SK-N-MC (cell line): ENCODE measurements around the gene PDZRN3.

Source experiments
- DNase-seq: peaks from one replicate; pipeline ENCODE4 v3.0.0-alpha.2; 2011; ENCODE audit warnings: low read depth, low spot score
- H3K27ac ChIP-seq: fragments of 200-600 bp; sonication (generic); 2 replicates; pipeline ENCODE4 v1.5.1; 2016; ENCODE audit warnings: mixed run types
- H3K36me3 ChIP-seq: fragments of 200-600 bp; sonication (generic); 2 replicates; pipeline ENCODE4 v1.6.1; 2017; ENCODE audit warnings: antibody characterized with exemption, low read length, mixed read lengths; ENCODE audit not compliant: insufficient read depth
- H3K4me3 ChIP-seq: fragments of 200-600 bp; sonication (generic); 2 replicates; pipeline ENCODE4 v1.5.1; 2016
- H3K9ac ChIP-seq: fragments of 200-600 bp; sonication (generic); 2 replicates; pipeline ENCODE4 v1.8.0; 2017; ENCODE audit warnings: mixed run types, mixed read lengths; ENCODE audit not compliant: insufficient read length
- H3K9me3 ChIP-seq: fragments of 200-600 bp; sonication (generic); 2 replicates; pipeline ENCODE4 v1.6.1; 2017; ENCODE audit warnings: low read depth, mild to moderate bottlenecking, antibody characterized with exemption, low read length, moderate library complexity, mixed read lengths
- EZH2 ChIP-seq: fragments of 200-600 bp; sonication (generic); IDR thresholded peaks from one replicate; pipeline ENCODE4 v1.6.1; 2017; ENCODE audit warnings: antibody characterized with exemption
- FOXP2 ChIP-seq: optimal IDR thresholded peaks from 2 replicates; pipeline ENCODE3; 2011; ENCODE audit warnings: mild to moderate bottlenecking, moderate library complexity; ENCODE audit not compliant: insufficient read depth; ENCODE audit errors: extremely low read length, control extremely low read depth
- POLR2AphosphoS5 ChIP-seq: IDR thresholded peaks from 2 replicates; pipeline ENCODE4 v1.6.1; 2012; ENCODE audit warnings: mild to moderate bottlenecking, low read depth, low read length, borderline replicate concordance

Gene PDZRN3

DNA sequence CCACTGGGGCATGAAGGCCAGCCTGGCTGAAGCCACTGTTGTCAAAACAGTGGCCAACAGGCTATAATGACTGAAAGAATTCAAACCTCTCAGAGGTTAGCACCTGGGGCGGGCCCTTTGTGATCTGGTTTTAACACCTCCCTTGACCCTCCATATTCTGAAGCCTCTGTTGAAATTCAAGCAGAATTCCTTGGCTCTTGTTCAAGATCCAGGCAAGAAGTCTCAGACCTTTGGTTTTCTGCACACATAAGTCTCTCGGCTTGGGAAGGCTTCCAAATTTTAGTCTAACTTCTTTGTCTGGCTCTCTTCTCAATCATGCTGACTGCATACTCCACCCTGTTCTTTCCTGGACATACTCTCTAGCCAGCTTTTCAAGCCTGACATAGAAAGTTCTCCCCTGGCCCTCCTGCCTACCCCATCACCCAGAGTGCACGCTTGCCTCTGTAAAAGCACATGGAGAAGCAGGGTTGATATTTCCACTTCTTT, 144.5 kb downstream of the PDZRN3 start:
- TF ChIP-seq FOXP2 (no peak), POLR2AphosphoS5 (no peak), EZH2 (no peak)
- Histone ChIP-seq H3K36me3 (no peaks in the 10 kb centered on the region), H3K9ac (no peak overlapping the region), H3K27ac (no peak overlapping the region), H3K4me3 (no peak overlapping the region), H3K9me3 (no peaks in the 10 kb centered on the region)
- no peak for DNase-seq

- no peaks in the 10 kb centered on the region for H3K9me3 ChIP-seq
These were observed 145.4 kb downstream of the PDZRN3 start for GRCh38 chr3:73479325-73479724.

DNA sequence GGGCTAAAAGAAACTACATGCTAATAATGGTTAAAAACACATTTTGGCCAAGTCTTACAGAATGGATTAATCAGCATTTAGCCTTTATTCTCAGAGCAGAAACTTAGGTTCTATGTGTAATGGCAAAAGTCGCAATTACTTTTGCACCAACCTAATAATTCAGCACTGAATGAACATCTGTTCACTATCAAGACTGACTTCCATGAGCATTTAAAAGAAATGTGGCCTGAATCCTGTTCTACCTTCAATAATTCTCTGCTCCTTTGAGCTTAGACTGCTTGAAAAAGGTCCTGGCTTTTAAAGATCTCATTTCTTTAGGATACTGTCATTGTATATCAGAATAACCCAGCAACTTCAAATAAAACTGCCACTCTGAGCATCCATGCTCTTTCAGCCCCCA, 145.9 kb downstream of the PDZRN3 start:
- Histone ChIP-seq H3K27ac (no peak overlapping the region), H3K9ac (no peak overlapping the region), H3K36me3 (no peaks in the 10 kb centered on the region), H3K4me3 (no peak overlapping the region), H3K9me3 (no peaks in the 10 kb centered on the region)
- no peak for TF ChIP-seq POLR2AphosphoS5
- no peak for TF ChIP-seq FOXP2
- TF ChIP-seq EZH2: no peak
- no peak for DNase-seq

More at GRCh38 chr3:73479325-73479724, 145.4 kb downstream of the PDZRN3 start:
- TF ChIP-seq POLR2AphosphoS5 (no peak), FOXP2 (no peak), EZH2 (no peak)
- no peaks in the 10 kb centered on the region for H3K36me3 ChIP-seq
- no peak for DNase-seq
- H3K4me3 ChIP-seq: no peak overlapping the region
- no peak overlapping the region for H3K9ac ChIP-seq
- H3K27ac ChIP-seq: no peak overlapping the region

- no peak overlapping the region for H3K4me3 ChIP-seq
- no peak overlapping the region for H3K27ac ChIP-seq
- DNase-seq: no peak
- H3K9ac ChIP-seq: no peak overlapping the region
- H3K9me3 ChIP-seq: no peaks in the 10 kb centered on the region
- TF ChIP-seq POLR2AphosphoS5 (no peak), FOXP2 (no peak), EZH2 (no peak)
- H3K36me3 ChIP-seq: no peaks in the 10 kb centered on the region
These were observed 149.0 kb downstream of the PDZRN3 start for GRCh38 chr3:73475717-73476116.

DNA sequence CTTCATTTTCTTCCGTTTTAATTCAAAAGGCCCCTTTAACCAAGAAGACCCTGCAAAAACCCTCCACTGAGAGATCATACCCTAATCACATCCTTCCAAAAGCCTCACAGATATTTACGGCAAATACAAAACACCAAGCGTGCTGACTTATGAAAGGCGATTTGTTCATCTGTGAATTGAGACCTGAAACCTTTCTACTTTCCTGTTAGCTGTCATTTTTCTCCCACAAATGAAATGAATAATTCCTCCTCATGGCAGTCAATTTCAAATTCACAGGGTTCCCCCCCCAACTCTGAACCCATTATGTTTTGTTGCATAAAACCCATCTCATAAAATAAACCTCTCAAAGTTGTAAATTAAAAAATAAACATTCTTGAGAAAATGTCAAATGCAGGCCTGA, 149.6 kb downstream of the PDZRN3 start:
- no peak overlapping the region for H3K27ac ChIP-seq
- DNase-seq: no peak
- H3K9ac ChIP-seq: no peak overlapping the region
- no peak overlapping the region for H3K4me3 ChIP-seq
- no peaks in the 10 kb centered on the region for H3K9me3 ChIP-seq
- H3K36me3 ChIP-seq: no peaks in the 10 kb centered on the region
- no peak for TF ChIP-seq POLR2AphosphoS5
- TF ChIP-seq EZH2: no peak
- TF ChIP-seq FOXP2: no peak

DNA sequence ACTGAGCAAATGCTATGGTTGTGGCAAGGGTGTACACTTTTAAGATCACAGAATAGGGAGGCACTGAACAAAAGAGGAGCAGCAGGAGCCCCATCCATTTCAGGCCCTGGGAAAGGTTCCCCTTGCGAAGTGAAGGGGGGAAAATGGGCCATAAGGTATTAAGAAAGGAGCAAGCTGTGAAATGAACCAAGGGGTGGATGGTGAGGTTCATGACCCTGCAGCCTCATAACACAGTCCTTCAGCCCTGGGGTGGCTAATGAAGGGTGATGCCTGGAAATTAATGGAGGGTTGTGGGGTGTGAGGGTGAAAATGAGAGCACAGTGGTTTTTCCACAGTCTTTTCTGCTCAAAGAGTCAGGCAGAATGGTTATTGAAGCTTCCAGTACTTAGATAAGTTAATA, 150.1 kb downstream of the PDZRN3 start:
- Histone ChIP-seq H3K27ac (no peak overlapping the region), H3K9me3 (no peaks in the 10 kb centered on the region), H3K36me3 (no peaks in the 10 kb centered on the region), H3K9ac (no peak overlapping the region), H3K4me3 (no peak overlapping the region)
- TF ChIP-seq EZH2: no peak
- TF ChIP-seq POLR2AphosphoS5: no peak
- TF ChIP-seq FOXP2: no peak
- no peak for DNase-seq

GRCh38 chr3:73473898-73474416, 150.8 kb downstream of the PDZRN3 start:
- TF ChIP-seq FOXP2: no peak
- no peak for TF ChIP-seq POLR2AphosphoS5
- no peak for TF ChIP-seq EZH2
- Histone ChIP-seq H3K36me3 (no peaks in the 10 kb centered on the region), H3K4me3 (no peak overlapping the region), H3K9ac (no peak overlapping the region), H3K27ac (no peak overlapping the region), H3K9me3 (no peaks in the 10 kb centered on the region)
- no peak for DNase-seq

- Histone ChIP-seq H3K9me3 (no peaks in the 10 kb centered on the region), H3K9ac (no peak overlapping the region), H3K36me3 (no peaks in the 10 kb centered on the region), H3K27ac (no peak overlapping the region), H3K4me3 (no peak overlapping the region)
- no peak for TF ChIP-seq FOXP2
- TF ChIP-seq EZH2: no peak
- TF ChIP-seq POLR2AphosphoS5: no peak
- no peak for DNase-seq
These were observed 151.4 kb downstream of the PDZRN3 start for GRCh38 chr3:73473181-73473897.

- H3K9ac ChIP-seq: no peak overlapping the region
- no peak overlapping the region for H3K27ac ChIP-seq
- DNase-seq: no peak
- H3K36me3 ChIP-seq: no peaks in the 10 kb centered on the region
- no peaks in the 10 kb centered on the region for H3K9me3 ChIP-seq
- no peak overlapping the region for H3K4me3 ChIP-seq
- TF ChIP-seq EZH2: no peak
- no peak for TF ChIP-seq POLR2AphosphoS5
- no peak for TF ChIP-seq FOXP2
These were observed 152.6 kb downstream of the PDZRN3 start for GRCh38 chr3:73471986-73472787.
